ENCODE measurements around the gene PCBP2.

PCBP2 gene

DNA sequence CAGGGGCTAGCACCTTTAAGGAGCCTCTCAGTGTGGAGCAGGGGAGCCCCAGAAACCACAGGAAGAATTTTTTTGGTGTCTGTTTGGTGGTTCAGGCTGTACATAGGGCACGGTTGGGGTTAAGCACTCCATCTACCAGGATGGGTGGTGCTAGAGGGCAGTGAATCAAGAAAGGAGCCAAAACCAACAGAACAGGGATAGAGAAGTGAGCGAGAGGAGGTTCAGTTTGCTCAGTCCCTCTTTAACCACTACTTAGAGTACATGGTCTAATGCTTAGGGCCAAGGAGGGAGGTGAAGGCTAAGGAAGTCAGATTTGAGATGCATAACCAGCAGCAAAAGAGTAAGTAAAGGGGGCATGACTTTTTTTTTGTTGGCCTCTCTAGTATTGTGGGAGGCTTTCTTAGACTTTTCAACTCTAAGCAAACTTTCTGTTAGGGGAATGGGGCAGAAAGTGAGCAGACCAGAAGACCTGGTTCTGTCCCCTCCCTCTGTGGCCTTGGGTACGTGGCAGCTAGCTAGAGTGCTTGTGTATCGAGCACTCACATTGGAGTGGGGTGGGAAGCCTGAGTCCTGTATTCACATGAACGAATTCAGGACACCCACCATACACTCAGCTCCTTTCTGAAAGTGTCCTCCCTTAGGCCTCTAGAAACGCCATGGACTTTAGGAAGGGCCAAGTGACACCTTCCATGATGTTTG lies 62.0 kb downstream of the PCBP2 start:
- no peak for DNase-seq

DNA sequence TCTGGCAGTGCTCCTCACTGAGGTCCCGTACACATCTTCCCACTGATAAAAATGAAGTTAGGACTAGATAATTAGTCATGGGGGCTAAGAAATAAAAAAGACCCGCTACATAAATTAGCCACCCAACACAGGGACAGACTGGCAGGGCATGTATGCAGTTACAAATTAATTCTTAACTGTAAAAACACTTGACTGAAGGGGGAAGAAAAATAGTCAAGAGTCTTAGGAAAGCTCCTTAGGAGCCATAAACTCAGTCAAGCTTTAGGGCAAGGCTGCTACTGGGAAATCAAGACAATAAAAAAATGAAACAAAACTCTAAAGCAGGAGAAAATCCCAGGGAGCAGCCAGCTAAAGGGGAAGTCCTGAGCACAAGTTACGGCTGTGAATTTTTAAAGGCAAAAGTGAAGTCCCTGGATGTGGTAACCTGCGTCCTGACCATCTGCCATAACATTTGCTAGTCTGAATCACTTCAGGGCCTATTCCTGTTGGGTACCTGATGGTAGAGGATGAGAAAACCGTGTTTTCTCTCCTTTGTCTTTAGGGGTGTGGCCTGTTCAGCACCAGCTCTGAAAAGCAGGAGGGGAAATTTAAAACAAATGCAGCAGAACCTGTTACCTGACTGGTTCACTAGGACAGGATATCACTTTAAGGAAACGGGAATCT lies 62.9 kb downstream of the PCBP2 start:
- DNase-seq: no peak

DNA sequence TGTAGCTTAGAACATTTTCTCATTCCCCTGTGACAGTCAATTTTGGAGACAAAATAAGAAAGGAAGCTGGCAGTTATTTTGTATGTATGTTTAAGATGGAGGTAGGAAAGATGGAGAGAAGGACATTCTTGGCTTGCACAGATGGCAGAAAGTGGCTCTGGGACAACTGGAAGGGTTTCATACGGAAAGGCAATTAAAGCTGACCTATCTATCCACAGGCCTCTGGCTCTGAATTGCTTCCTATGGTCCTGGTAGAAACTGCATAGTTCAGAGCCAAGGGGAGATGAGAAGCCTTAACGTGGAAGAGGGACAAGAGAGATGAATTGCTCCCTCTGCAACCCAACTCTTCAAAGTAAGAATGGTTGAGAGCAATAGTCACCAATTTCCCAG lies 63.4 kb downstream of the PCBP2 start:
- DNase-seq: no peak

DNA sequence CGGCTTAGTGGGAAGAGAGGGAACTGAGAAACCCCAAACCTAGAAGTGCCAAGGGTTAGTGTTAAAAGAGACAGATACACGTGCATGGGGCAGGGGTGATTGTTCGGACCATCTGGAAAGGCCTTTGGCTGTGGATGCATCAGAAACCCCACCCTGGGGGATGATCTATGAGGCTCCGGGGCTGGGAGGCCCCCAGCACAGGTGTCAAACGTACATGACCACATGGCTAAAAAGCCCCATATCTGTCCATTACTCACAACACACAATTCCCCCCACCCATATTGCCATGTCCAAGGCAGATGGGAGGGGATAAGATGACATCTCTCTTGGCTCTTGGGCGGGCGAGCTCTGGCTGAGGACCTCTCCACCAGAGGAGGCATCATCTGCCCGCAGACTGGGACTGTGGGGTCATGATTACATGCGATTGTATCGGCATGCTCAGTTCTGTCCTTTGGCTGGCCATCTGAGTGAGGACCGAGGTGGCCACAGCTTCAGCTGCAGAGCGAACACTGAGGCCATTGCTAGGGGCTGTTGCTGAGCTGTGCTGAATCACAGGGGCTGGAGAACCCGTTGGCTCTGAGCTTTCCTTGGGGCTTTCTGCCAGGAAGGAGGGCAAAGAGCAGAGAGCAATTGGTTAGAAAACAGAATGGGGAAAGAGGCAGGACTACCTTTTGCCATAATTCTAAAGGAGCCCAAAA lies 65.0 kb downstream of the PCBP2 start:
- DNase-seq: no peak

DNA sequence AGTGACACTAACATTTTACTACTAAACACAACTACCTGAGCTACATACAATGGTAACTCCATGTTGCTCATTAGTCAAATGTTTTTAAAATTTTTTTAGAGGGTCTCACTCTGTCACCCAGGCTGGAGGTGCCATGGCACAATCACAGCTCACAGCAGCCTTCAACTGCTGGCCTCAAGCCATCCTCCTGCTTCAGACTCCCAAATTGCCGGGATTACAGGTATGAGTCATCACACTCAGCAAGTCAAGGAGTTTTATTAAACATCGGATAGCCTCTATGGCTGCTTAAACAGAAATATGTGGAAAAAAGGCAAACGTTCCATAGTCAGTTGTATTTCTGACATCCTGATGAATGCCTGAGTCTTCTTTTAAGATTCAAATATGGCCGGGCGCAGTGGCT lies 66.5 kb downstream of the PCBP2 start:
- DNase-seq: no peak

DNA sequence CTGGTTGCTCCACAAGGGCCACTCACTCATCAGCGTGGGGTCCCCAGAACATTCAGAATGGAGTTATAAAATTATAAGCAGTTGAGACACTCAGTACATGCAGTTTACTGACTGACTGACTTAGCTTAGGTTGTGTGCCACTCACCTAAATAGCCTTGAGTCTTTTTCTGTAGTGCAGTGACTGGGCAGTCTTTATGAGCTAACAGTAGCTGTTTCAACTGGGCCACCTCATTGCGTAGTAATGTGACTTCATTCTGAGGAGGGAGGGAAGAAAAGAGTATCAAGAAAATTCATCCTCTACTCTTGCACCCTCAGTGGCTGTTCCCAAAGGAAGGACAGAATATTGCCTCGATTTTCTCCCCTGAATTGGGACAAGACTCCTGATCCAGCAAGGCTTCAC lies 71.2 kb downstream of the PCBP2 start:
- DNase-seq: no peak

DNA sequence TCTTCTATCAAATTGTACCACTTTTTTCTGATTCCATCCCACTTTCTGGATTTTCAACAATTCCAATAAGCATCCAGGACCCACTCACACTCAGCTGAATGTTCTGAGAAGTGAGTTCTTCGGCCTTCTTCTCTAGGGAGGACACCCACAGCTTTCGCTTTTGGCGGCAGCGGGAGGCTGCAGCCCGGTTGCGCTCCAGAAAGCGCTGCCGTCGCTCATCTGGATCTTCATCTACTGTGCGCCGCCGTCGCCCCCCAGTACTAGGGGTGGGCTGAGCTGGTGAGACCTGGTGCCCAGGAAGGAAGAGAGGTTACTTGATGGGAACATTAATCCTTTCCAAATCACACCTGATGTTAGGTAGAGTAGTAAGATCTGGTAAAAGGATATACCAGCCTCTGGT lies 72.6 kb downstream of the PCBP2 start:
- DNase-seq: no peak

DNA sequence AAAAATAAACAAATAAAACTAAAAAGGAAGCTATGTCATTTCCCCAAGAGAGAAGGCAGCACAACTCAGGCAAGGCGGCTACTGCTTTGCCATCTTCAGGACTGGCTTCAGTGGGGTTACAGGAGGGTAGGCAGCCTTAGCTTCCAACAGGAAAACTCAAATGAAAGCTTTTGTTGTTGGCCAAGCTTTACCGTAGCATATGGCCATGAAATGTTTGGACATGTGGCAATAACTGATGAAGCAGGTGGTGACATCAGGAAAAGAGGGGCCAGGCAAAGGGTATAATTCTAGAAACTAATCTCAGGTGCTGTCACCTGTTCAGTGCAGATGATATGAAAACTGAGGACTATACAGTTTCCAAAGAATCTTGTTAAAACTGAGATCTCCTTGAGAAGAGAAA lies 78.2 kb downstream of the PCBP2 start:
- DNase-seq: no peak

Data from stimulated activated CD4-positive, alpha-beta T cell treated with anti-CD3 and anti-CD28 coated beads, Interleukin-2, amount 100 ng/mL, for 48 hours (primary cell).